Activated T-cell treated with anti-CD3 and anti-CD28 coated beads for 1 hour (primary cell): ENCODE results near the gene SNX25.

Source experiments
- DNase-seq: peaks from one replicate; pipeline ENCODE4 v3.0.0-alpha.2; 2020; ENCODE audit warnings: low read depth

The SNX25 gene

DNA sequence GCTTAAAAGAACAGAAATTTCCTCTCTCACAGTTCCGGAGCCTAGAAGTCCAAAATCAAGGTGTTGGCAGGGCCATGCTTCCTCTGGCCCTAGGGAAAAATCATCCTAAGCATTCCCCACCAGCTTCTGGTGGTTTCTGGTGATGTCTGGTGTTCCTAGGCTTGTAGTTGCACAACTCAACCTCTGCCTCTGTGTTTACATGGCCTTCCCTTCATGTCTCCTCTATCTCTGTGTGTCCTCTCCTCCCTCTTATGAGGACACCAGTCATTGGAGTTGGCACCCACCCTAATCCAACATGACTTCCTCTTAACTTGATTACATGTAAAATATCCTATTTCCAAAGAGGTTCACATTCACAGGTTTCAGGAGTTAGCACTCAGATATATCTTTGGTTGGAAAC, 170.9 kb downstream of the SNX25 start:
- DNase-seq, result no peak

DNA sequence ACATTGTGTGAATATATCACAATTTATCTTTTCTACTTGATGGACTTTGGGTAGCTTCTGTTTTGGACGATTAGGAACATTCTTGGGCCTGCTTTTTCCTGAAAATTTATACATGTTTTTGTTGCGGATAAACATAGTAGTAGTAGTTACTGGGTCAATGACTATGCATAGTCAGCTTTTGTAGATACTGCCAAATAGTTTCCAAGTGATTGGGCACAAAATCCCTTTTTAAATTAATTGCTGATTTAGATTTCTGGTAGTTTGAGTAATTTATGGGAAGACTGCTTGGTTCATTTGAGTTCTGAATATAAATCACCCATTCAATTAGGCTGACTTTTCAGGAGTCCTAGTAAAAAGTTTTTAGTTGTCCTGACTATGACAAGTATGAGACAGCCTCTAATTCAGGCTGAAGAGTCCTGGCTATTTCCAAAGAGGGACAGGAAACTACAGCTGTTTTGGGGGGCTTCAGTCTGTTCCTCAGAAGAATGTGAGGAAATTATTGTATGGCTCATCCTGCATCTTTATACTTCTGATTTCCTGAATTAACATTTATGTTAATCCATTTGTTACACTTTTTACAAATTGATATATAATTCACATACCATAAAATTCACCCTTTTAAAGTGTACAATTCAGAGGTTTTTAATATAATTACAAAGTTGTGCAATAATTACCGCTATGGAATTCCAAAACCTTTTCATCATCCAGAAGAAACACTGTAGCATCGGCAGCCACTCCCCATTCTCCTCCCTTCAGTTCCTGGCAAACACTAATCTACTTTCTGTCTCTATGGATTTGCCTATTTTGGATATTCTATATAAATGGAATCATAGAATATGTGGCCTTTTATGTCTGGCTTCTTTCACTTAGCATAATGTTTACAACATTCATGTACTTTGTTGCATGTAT, 172.1 kb downstream of the SNX25 start:
- DNase-seq, result no peak

DNA sequence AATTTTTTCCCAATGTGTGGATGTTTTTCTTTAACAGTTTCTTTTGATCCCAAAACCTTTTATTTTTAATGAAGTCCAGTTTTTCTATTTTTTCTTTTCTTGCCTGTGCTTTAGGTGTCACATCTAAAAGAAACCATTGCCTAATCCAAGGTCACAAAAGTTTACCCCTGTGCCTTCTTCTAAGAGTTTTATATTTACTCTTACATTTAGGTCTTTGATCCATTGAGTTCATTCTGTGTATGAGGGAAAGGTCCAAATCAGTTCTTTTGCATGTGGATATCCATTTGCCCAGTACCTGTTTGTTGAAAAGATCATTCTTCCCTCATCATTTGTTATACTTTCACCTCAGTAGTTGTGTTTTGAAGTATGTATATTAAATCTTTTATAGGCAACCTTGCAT, 173.4 kb downstream of the SNX25 start:
- no peak for DNase-seq

DNA sequence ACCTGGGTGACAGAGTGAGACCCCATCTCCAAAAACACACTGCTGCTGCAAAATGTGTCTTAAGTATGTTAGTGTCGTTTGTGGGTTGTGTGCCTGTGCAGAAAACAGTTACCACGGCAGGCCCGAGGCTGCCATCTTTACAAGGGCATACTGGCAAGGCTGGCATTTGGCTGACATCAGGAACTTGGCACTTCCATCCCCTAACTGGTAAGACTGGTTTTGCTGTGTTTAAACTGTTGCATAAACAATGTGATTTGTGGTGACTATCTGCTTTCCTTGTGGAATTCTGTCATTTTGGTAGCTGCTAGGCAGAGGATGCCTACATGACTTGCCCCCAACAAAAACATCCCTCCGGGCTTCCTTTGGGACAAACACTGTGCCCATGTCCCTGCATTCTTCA, 174.1 kb downstream of the SNX25 start:
- no peak for DNase-seq

DNA sequence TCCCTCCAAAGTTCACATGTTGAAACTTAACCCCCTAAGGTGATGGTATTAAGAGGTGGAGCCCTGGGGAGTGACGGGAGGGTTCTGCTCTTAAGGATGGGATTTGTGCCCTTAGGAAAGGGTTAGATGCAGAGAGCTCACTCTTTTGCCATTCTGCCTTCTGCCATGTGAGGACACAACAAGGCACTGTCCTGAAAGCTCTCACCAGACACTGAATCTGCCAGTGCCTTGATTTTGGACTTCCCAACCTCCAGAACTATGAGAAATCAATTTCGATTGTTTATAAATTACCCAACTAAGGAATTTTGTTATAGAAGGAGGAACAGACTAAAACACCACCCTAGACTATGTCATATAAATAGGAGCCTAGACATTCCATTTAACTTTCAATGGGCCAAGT, 174.7 kb downstream of the SNX25 start:
- DNase-seq, result no peak

DNA sequence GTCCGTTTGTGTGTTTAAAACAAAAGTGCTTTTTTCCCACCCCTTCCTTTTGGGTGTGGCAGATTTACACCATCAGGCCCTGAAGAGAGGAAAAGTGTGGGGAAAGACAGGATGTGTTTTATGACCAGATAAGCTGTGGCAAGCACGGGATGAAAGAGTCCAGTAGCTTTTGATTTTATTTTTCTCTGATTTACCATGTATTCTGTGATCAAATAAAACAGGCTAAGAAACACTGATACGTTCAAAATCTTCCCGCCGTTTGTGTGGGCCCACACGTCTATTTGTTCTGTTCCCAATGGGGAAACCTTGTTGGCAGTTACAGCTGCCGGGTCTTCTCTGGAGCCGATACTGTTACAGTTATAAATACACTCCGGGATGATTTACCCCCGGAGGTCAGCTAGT, 175.5 kb downstream of the SNX25 start:
- no peak for DNase-seq

DNA sequence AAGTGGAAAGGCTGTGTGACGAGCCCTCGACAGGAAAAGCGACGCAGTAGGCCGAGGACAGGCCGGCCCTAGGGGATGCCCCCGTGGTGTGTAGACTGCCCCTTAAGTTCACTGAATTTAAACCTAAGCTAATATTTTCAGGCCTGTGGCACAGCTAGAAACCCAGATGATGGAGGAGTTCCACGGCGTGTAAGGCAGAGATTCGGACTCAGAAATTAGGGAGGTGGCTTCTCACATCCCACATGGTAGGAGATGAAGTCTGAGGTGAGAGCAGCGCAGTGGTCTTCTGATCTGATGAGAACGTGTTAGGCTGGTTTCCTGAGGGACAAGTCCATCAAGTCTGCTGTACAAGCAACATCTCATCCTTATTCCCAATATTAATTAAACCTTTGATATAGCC, 178.6 kb downstream of the SNX25 start:
- DNase-seq, result no peak

DNA sequence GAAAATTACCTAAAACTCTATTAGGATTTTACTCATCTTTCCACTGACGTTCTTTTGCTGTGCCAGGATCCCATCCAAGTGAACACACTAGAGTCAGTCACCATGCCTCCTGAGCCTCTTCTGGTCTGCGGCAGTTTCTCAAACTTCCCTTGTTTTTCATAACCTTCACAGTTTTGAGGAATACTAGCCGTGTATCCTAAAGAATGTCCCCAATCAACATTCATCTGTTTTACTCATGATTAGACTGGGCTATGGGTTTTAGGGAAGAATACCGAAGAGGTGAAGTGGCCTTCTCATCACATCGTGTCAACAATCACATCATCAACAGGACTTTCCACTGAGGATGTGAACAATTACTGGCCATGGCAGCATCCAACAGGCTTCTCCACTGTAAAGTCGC, 181.5 kb downstream of the SNX25 start:
- no peak for DNase-seq

DNA sequence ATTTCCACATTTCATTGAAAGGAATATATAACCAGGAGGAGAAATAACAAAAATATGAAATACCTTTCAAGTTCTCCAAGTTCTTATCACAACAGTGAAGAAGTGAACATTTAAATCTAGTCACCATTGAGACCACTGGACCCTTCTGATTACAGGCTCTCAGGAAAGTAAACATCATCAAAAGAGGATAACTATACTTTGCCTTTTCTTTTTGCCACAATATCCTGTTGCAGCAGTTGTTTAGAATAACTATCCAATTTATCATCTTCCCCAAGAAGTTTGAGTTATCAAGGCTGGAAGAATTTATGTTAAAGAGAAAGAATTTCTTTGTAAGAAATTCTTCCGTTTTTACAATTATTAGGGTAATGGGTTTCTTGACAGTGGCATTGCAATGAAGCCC, 182.8 kb downstream of the SNX25 start:
- DNase-seq, result no peak

DNA sequence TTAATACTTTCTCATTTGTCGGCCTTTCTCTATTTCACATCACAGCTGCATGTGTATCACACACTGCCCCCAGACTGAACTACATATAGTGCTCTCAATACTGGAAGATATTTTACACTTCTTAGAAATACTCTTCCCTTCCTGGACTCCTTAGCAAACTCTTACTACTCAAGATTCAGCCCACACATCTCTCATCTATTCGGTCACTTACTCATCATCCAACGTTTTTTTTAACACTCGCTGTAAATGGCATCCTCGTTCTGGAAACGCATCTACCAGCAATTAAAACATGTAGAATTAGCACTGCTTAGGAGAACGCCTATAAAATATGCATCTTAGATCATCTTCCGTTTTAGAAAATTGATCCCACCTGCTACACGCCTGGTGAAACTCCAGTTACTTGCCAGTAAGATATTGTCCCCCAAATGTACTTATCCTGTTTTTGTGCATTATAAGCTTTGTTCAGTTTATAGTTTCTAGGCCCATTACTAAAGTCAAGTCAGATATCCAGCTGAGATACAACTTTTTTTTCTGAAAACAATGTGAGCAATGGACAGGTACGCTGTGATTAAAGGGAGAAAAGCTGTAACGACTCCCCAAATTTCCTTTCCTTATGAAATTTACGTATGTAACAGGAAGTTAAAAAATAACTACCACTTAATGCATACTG, 185.3 kb downstream of the SNX25 start:
- no peak for DNase-seq

DNA sequence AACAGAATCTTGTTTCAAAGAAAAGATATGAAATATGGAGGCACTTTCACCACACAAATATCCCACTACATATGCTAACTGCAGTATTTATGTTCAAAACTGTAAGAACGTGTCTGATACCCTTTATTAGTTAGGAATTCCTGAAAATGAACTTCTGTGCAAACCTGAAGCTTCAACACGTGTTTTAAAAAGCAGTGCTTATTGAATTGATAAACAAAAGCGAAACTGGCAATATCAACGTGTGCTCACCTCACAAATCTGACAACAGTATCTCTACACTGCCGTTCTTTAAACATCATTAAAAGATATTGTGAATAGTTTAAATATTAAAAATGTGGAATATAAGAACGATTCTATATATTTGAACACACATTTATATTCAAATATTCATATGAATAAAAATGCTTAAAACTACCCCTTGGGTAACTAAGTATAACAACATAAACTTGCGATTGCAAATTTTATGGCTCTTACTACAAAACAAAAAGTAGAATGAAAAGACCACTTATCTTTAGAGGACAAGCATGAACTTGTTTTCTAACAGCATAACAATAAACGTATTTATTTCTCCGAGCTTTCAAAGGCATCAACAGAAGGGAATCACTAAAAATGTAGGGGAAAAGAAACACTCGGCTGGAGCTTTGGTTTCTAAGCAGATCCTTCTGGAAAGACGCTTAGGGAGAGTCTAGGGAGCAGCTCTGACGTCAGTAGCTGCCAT, 186.0 kb downstream of the SNX25 start, which contains the start of gene LRP2BP:
Gene LRP2BP, minus strand, starts transcription at position 687 of the 718 bp plus-strand sequence. CDS start 17,738 bp downstream, outside the sequence.
- DNase-seq, result no peak

DNA sequence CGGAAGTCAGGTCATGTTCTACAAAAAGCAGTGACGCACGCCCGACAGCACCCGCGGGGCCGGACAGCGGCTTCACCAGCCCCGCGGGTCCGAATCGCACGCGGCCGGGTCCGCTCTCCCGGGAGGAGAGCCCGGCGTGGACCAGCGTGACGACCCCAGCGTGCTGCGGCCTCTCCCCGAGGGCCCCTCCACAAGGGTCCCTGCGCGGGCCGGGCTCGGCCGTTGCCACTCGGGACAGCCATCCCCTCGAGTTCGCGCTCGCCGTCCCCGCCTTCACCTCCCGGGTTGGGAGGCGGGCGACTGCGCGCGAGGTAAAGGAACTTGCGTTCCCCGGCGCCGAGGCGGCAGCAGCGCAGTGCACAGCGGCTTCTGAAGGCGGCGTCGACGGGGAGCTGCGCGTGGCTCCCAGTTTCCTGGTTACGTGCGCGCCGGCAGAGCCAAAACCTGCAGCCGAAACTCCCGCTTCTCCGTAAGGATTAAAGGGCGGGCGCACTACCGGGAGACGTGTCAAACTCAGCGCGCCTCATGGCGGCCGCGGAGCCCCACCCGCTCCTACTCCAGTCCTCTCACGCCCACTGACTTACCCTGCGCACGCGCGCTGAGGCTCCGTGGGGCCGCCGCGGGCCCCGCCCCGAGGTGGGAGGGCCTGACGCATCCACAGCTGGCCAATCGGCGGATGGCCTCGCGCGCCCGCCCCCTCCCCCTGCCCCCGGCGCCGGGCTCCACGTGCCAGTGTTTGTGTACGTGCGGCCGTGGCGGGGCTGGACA, 186.7 kb downstream of the SNX25 start:
- peak; percentile 92 for DNase-seq

DNA sequence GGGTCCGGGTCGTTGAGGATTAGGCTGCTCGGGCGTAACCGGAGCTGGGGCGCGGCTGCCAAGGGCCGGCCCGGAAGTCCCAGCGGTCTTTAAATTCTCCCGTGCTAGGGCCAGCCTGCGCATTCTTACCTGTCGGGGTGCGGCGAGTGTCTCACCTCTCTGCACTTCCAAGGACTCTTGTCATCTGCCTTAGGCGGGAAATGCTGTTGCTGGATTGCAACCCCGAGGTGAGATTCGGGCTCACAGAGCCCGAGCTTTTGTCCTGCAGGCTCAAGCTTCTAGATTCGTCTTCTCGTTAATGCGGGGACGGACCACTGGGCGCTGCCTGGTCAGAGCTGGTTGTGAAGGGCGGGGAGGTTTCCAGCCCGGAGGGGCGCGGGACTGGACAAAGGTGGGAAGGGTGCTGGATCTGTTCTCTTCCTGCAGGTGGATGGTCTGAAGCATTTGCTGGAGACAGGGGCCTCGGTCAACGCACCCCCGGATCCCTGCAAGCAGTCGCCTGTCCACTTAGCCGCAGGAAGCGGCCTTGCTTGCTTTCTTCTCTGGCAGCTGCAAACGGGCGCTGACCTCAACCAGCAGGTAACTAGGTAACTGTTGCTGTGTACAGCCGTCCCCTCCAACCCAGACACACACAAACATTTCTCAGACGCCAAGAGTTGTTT, 187.5 kb downstream of the SNX25 start, which contains the start of gene ANKRD37:
Gene ANKRD37, plus strand, starts transcription at position 118 of the 662 bp plus-strand sequence. Its CDS starts 83 bp downstream, at position 201.
- no peak for DNase-seq

DNA sequence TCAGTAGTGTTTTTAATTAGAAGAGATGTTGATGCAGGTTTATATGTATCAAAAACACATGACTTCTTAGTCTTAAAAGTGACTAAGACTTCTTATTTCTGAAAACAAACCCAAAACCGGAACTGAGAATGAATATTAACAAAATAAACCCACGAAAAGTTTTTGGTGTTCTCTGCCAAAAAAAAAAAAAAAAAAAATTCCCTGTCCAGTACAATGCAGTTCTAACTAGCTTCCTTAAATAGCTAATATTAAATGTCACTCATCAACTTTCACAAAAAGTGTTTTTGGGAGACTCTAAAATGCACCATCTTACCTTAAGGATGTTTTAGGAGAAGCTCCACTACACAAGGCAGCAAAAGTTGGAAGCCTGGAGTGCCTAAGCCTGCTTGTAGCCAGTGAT, 189.2 kb downstream of the SNX25 start:
- no peak for DNase-seq

DNA sequence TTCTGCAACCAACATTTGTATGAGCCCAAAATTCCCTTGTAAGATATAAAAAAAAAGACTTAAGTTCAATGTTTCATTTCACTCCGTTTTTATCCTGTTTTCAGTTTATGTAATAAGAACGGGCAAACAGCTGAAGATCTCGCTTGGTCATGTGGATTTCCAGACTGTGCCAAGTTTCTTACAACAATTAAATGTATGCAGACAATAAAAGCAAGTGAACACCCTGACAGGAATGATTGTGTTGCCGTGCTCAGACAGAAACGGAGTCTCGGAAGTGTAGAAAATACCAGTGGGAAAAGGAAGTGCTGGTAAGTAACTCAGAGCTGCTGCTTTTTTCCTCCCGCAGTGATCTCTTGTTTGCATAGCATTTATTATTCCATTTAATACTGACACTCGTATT, 190.1 kb downstream of the SNX25 start:
- no peak for DNase-seq

DNA sequence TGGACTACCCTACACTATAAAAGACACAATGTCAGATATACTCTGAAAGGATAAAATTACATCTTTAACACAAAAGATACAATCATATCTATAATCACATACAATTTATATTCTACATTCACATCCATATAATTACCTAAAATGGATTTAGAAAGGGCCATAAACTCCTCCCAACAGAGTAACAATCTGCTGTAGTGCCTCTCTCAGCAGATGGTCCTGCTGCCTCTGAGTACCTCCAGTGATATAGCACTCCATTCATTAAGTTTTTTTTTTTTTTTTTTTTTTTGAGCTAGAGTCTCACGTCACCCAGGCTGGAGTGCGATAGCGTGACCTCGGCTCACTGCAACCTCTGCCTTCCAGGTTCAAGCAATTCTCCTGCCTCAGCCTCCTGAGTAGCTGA, 194.6 kb downstream of the SNX25 start:
- no peak for DNase-seq

DNA sequence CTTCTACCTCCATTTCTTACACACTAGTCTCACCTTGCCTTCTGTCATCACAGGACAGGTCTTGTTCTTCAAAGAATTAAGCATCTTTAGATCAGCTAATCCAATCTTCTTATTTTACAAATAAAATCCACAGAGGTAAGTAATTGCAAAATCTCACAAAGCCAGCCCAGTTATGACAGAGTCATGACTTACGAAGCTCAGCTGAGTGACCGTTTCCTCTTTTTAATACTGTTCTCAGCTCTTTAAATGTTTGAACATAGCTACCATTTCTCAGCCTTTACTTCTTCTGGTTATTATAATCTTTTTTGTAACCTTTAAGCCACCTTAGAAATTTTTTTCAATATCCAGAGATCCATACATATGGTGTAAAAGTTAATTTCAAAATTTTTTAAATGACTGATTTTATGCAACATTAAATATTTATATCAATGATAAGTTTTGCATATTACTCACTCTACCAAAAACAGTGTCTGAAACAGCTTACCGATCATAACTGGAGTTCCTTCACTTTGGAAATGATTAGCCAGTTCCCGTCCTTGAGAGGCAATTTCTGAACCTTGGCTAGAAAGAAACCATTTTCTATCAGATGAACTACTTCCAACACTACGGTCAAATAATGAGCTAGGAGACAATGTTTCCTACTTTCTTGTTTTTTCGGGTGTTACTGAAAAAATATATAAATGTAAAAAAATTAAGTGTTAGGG, 196.1 kb downstream of the SNX25 start:
- DNase-seq, result no peak

DNA sequence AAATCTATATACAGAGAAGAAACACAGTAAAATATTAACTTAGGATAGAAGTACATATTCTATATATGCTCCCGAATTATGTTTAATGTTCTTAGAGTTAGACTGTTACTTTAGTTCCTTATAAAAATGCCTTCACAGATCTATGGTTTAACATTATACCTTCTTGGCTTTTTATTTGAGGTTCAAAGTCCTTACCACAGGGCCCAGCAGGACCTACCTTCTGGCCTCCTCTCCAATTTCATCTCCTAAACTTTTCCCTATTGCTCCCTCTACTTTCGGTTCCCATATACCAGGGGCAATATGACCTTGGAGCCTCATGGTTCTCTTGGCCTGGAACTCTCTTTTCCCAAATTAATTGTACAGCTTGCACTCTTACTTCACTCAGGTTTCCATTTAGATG, 199.0 kb downstream of the SNX25 start:
- DNase-seq, result no peak

DNA sequence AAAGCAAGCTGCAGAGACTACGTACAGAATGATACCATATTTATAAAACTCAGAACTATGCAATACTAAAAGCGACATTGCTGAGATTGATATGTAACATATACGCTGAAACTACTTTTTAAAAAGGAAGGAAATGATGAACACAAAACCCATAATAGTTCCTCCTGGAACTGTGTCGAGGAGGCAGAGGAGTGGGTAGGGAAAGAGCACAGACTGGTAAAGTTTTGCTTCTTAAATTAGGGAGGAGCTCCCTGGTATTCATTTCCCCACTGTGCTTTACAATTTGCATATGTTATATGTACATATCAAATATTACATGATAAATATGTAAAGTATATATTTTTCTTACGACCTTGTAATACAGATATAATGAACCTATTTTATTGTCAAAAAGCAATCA, 202.5 kb downstream of the SNX25 start:
- DNase-seq, result no peak

DNA sequence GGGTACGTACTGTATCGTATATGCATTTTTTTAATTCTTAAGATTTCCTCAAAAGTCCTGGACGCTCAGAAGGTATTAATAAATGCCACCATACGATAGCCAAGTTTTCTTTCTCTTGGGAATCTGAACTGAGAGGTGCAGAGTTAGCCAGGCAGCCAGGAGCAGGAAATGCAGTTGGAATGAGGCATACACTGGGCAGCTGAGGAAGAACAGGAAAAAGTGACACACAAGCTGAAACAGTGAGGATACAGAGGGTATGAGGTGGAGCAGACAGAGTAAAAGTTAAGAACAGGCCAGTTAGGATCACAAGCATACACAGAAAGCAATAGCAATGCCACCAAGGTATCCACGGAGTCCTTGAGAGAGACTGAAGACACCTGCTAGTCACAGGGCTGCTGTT, 203.0 kb downstream of the SNX25 start:
- DNase-seq, result no peak
